GM21447 (cell line): Measurements from ENCODE around the gene EFEMP2.

ENCODE experiments used
- ATAC-seq: cut with Tn5 transposase; IDR thresholded peaks from one replicate; pipeline ENCODE4 v1.9.1; 2021; ENCODE audit not compliant: unreplicated experiment

The EFEMP2 gene

GRCh38 chr11:65885808-65886536, 13.4 kb upstream of the EFEMP2 start:
- ATAC-seq = no peak

- ATAC-seq = no peak
Measured at GRCh38 chr11:65885231-65885630, 12.6 kb upstream of the EFEMP2 start.

GRCh38 chr11:65884716-65885092, 12.1 kb upstream of the EFEMP2 start:
- no peak for ATAC-seq

GRCh38 chr11:65883786-65884715, 11.5 kb upstream of the EFEMP2 start:
- ATAC-seq = no peak

GRCh38 chr11:65883058-65883761, 10.6 kb upstream of the EFEMP2 start:
- no peak for ATAC-seq

GRCh38 chr11:65882120-65883057, 9.8 kb upstream of the EFEMP2 start:
- no peak for ATAC-seq

- ATAC-seq = no peak
Measured at GRCh38 chr11:65880844-65881421, 8.3 kb upstream of the EFEMP2 start.

GRCh38 chr11:65880027-65880426, 7.4 kb upstream of the EFEMP2 start:
- ATAC-seq = no peak

GRCh38 chr11:65879617-65880016, 7.0 kb upstream of the EFEMP2 start, which contains the start of gene CTSW:
TSS of gene CTSW (plus strand) at chr11:65879837. CDS start at chr11:65879855, 18 bp downstream.
- no peak for ATAC-seq

GRCh38 chr11:65873318-65874156, 937 bp upstream of the EFEMP2 start:
- peak; percentile 73 for ATAC-seq

GRCh38 chr11:65871811-65872548, 620 bp downstream of the EFEMP2 start:
- no peak for ATAC-seq

GRCh38 chr11:65870706-65871681, 1.6 kb downstream of the EFEMP2 start:
- no peak for ATAC-seq

- no peak for ATAC-seq
Measured at GRCh38 chr11:65870307-65870658, 2.3 kb downstream of the EFEMP2 start.

- no peak for ATAC-seq
Measured at GRCh38 chr11:65869643-65870306, 2.8 kb downstream of the EFEMP2 start.

GRCh38 chr11:65868907-65869306, 3.7 kb downstream of the EFEMP2 start:
- no peak for ATAC-seq

GRCh38 chr11:65868076-65868667, 4.4 kb downstream of the EFEMP2 start:
- no peak for ATAC-seq
